ENCODE results near the gene RARA. TPM values are rescaled to one million over a fixed set of nuclear protein-coding genes. Genes with fewer than 3 reads are reported as not detected.

RARA gene
- total and polyA plus RNA-seq, 2 of the 4 experiments (the other 2 are of a cell fraction), result 9.0 to 12.7 TPM

DNA sequence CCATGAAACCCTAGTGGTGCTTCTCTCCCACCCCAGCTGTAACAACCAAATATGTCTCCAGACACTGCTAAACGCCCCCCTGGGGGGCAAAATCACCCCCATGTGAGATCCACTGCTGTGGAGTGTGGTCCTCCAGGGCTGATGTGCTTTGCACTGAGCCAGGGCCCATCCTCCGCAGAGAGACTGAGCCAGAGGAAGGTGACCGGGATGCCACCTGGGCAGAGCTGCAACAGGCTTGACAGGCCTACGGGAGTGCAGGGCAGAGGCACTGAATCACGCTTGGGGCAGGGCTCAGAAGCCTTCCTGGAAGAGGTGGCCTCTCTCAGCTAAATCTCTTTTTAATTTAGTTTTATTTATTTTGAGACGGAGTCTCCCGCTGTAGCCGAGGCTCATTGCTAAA lies 51.1 kb downstream of the RARA start (continued):
- no peak for TF ChIP-seq RCOR1 (IDR thresholded peaks at IDR 0.05; ENCODE audit: insufficient replicate concordance, low read length)
- no peak for TF ChIP-seq FOS (IDR thresholded peaks at IDR 0.05; ENCODE audit: low read depth, low read length)
- no peak for TF ChIP-seq CEBPB (IDR thresholded peaks at IDR 0.05; ENCODE audit: low read depth, low read length)
- no peak for TF ChIP-seq NFE2L2 (IDR thresholded peaks at IDR 0.05; ENCODE audit: low read depth, low read length)
- TF ChIP-seq POLR2A (IDR thresholded peaks at IDR 0.05; ENCODE audit: low read depth, low read length), result no peak
- TF ChIP-seq MXI1 (IDR thresholded peaks at IDR 0.05; ENCODE audit: borderline replicate concordance, low read depth, low read length), result no peak

All from IMR-90 (cell line).